IPS-20b (cell line): ENCODE data around the gene OR51E2.
"Not testable (repeated sequence)": the region's sequence is repeated elsewhere in the genome, so short reads cannot be mapped to it uniquely, and the experiment has no call there.

Experiments
- H3K27ac ChIP-seq: one replicate; pipeline ENCODE4 v1.5.1; 2013; ENCODE audit warnings: low read length
- H3K27me3 ChIP-seq: 2 replicates; pipeline ENCODE4 v1.6.1; 2013; ENCODE audit warnings: mild to moderate bottlenecking, low read length, inconsistent platforms; ENCODE audit not compliant: insufficient read depth
- H3K36me3 ChIP-seq: 2 replicates; pipeline ENCODE4 v1.6.1; 2013; ENCODE audit warnings: low read depth, mild to moderate bottlenecking, inconsistent platforms, low read length, moderate library complexity; ENCODE audit not compliant: insufficient read depth
- H3K4me1 ChIP-seq: 2 replicates; pipeline ENCODE4 v1.6.1; 2013; ENCODE audit warnings: mild to moderate bottlenecking, control low read depth, inconsistent platforms, low read length, moderate library complexity; ENCODE audit not compliant: insufficient read depth
- H3K4me3 ChIP-seq: 2 replicates; pipeline ENCODE4 v1.5.1; 2013; ENCODE audit warnings: mild to moderate bottlenecking, low read length, inconsistent platforms
- H3K9ac ChIP-seq: 2 replicates; pipeline ENCODE4 v1.6.1; 2013; ENCODE audit warnings: low read depth, mild to moderate bottlenecking, inconsistent platforms, low read length, moderate library complexity
- H3K9me3 ChIP-seq: 2 replicates; pipeline ENCODE4 v1.6.1; 2013; ENCODE audit warnings: mild to moderate bottlenecking, low read depth, low read length, inconsistent platforms; ENCODE audit not compliant: insufficient read depth

OR51E2 gene, protein sequence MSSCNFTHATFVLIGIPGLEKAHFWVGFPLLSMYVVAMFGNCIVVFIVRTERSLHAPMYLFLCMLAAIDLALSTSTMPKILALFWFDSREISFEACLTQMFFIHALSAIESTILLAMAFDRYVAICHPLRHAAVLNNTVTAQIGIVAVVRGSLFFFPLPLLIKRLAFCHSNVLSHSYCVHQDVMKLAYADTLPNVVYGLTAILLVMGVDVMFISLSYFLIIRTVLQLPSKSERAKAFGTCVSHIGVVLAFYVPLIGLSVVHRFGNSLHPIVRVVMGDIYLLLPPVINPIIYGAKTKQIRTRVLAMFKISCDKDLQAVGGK

DNA sequence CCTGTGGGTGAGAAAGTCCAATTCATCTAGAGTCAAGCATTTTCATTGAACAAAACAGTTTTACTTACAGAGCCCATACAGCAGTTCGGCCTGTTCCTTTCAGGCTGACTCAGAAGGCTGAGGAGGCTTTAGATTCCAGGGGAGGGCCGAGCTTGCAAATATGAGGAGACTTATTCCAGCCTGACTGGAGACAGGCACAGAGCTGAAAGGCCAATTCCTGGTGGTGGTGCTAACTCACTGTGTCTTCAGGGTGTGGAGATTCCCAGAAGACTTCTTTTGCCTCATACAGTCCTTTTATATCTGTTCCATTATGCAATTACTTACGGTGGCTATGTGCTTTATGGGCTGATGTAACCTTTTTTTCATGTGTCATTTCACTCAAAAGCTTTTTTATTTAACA, at the start of gene OR51E2:
Gene OR51E2 (minus strand): TSS at position 269 of the 400 bp plus-strand sequence. CDS start 15,142 bp downstream, outside the sequence.
- Histone ChIP-seq H3K27ac (no peak within 1 kb of the TSS), H3K9me3 (no peaks in the 10 kb centered on the region), H3K4me3 (no peak within 1 kb of the TSS), H3K9ac (no peak within 1 kb of the TSS), H3K27me3 (no peaks in the 10 kb centered on the region), H3K4me1 (no peaks in the 10 kb centered on the region), H3K36me3 (no peaks in the 10 kb centered on the region)

DNA sequence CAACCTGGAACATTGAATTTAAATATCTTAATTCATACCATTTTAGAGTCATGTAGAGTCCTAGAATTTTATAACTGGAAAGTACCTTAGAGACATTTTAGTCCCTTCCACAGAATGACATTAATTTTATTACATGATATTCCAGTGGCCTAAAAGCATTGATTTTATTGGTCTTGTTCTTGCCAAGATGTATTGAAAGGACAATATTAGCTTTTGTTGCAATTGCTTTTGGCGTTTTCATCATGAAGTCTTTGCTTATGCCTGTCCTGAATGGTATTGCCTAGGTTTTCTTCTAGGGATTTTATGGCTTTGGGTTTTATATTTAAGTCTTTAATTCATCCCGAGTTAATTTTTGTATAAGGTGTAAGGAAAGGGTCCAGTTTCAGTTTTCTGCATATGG, 43.1 kb upstream of the OR51E2 start:
- Histone ChIP-seq H3K27me3 (no peaks in the 10 kb centered on the region), H3K9ac (no peak overlapping the region), H3K4me1 (no peaks in the 10 kb centered on the region), H3K27ac (no peak overlapping the region), H3K9me3 (no peaks in the 10 kb centered on the region), H3K36me3 (no peaks in the 10 kb centered on the region), H3K4me3 (no peak overlapping the region)

DNA sequence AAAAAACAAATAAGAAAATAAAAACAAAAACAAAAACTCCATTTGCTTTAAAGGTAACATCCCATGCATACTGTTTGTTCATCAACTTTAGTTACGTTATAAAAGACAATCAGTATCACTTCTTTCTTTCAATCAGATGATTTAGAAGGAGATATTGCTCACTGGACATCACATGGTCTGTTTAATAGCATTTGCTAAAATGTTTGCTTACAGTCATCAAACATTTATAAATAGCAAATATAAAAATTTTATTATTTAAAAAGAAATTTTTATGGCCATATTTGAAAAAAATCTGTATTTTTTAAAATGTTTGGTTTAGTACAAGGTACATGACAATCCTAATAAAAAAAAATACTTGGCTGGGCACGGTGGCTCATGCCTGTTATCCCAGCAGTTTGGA, 29.5 kb upstream of the OR51E2 start:
- Histone ChIP-seq H3K27me3 (no peaks in the 10 kb centered on the region), H3K4me3 (no peak overlapping the region), H3K9me3 (no peaks in the 10 kb centered on the region), H3K4me1 (no peaks in the 10 kb centered on the region), H3K27ac (no peak overlapping the region), H3K9ac (no peak overlapping the region), H3K36me3 (no peaks in the 10 kb centered on the region)

DNA sequence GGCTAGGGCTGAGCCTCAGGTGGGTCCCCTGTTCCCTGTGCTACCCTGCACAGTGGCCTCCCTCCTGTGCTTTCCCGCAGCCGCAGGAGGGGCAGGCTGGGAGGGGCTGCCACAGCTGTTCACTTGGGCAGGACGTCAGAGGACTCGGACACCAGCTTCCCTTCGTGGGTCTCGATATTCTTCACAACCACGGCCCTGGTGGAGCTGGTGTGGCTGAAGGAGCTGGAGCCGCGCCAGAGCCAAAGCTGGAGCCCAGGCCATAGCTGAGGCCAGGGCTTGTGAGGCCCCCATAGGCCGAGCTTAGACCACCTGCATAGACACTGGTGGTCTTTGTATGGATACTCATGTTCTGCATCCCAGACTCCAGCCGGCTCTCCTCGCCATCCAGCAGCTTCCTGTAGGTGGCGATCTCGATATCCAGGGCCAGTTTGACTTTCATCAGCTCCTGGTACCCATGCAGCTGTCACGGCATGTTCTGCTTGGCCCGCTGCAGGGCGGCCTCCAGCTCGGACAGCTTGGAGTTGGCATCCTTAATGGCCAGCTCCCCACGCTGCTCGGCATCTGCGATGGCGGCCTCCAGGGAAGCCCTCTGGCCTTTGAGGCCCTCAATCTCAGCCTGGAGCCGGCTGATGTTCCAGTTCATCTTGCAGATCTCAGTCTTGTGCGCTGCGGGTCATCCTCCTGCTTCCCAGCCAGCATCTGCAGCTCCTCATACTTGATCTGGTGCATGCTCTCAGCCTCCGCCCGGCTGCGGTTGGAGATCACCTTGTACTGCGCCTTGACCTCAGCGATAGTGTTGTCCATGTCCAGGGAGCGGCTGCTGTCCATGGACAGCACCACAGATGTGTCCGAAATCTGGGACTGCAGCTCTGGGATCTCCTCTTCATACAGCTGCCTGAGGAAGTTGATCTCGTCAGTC, 25.2 kb upstream of the OR51E2 start:
- H3K27ac ChIP-seq, H3K9me3 ChIP-seq, H3K4me3 ChIP-seq, H3K9ac ChIP-seq, H3K27me3 ChIP-seq, H3K36me3 ChIP-seq, H3K4me1 ChIP-seq: not testable (repeated sequence)

DNA sequence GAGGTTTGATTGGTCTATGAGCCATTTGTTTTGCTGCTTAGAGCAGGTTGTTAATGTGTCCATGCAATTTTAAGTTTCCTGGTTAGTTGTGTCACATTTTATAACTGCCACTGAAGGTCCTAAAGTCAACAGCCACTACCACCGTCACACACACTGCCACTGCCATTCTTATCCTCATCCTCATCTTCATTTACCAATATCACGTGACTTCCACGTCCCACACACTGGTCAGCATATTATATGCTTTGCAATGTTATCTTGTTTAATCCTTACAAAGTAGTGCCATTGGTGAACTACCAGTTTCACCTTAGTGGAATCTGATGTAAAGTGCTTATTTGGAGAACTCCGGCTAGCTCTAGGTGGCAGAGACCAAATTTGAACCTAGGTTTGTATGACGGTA, 16.6 kb upstream of the OR51E2 start:
- peaks cover 13% of the 10 kb centered on the region; the same call in 1 of the 2 replicates for H3K4me1 ChIP-seq
- no peaks in the 10 kb centered on the region for H3K9me3 ChIP-seq
- H3K4me3 ChIP-seq: no peak overlapping the region
- no peaks in the 10 kb centered on the region for H3K27me3 ChIP-seq
- H3K36me3 ChIP-seq: no peaks in the 10 kb centered on the region
- H3K27ac ChIP-seq: no peak overlapping the region
- no peak overlapping the region for H3K9ac ChIP-seq

DNA sequence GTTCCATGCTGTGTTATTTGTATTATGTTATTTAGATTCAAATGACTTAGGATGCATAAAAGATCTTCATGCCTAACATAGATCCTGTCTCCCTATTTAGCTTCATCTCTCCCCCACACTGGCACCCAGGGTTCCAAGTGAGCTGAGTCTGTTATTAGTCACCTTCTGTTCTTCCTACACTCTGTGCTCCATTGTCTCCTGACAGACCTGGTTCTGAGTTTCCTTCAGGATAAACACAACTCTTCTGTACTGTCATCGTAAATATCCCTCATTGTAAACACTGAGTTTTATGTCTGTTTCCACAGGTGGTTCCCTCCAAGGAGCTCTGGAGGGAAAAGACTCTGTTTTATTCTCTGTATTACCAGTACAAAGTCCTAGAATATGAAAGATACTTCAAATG, 15.6 kb upstream of the OR51E2 start:
- no peaks in the 10 kb centered on the region for H3K9me3 ChIP-seq
- peaks cover 8% of the 10 kb centered on the region; the same call in 1 of the 2 replicates for H3K4me1 ChIP-seq
- no peaks in the 10 kb centered on the region for H3K27me3 ChIP-seq
- no peaks in the 10 kb centered on the region for H3K36me3 ChIP-seq
- H3K9ac ChIP-seq: no peak overlapping the region
- no peak overlapping the region for H3K4me3 ChIP-seq
- H3K27ac ChIP-seq: no peak overlapping the region

DNA sequence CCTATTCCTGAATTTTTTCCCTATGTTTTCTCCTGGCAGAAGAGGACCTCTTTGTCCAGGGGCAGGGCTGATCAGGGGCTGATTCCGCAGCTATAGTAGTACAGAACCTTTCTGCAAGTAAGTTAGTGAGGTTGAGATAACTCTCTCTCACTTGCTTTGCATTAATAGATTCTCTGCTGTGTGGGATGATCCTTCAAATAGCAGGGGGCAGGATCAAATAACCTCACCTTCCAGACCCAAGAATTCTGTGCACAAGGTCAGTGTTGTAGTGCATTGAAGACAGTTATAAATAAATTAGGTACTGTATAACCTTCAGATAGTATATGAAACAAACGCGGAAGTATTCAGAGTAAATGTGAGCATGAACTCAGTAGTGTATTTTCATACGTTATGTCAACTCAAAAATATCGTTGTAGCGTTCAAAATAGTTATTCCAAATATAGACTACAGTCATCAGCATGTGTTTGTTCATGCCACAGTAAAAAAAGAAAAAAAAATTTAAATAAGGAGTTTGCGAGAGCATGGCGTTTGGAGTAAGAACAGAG, 7.2 kb upstream of the OR51E2 start:
- Histone ChIP-seq H3K27ac (peak overlapping the region; percentile 80), H3K27me3 (no peaks in the 10 kb centered on the region), H3K9me3 (no peaks in the 10 kb centered on the region), H3K9ac (peak overlapping the region; percentile 57; the same call in 1 of the 2 replicates), H3K36me3 (no peaks in the 10 kb centered on the region), H3K4me1 (peaks cover 12% of the 10 kb centered on the region; the same call in 1 of the 2 replicates), H3K4me3 (peak overlapping the region; percentile 31)

DNA sequence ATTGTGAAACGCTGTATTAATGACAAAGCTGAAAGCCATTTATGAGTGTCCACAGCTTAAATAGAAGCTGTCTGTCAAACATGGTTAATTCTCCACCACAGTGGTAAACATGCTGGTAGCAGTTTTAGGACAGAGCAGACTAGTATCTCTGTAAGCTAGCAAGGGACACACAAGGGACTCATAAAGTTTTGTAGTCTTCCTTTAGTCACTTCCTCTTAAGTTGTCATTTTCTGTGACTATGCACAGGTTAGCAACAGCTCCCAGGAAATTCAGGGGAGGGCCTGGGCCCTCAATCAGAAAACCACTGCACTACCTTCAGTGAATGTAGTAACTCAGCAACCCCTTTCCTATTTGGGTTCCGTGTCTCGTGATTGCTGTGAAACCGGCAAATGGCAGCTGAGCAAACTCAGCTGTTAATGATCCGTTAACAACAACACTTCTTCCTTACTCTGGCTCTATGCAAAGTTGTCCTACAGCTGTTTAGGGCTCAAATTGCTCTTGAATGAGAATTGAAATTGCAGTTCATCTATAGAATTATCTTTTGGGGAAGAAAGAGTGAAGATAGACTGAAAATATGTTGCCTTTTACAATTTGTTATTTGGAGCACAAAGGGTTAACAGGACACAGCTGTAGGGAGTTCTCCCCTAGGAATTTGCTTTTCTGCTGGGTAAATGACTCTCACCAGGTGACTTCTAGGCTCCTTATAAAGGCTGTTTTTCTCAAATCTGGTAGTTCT, 6.6 kb upstream of the OR51E2 start, which contains the start of gene MMP26:
Gene MMP26 (plus strand): TSS at position 731 of the 736 bp plus-strand sequence.
- Histone ChIP-seq H3K4me3 (peak within 1 kb of the TSS; percentile 31), H3K36me3 (no peaks in the 10 kb centered on the region), H3K27ac (peak within 1 kb of the TSS; percentile 80), H3K9ac (peak within 1 kb of the TSS; percentile 57; the same call in 1 of the 2 replicates), H3K27me3 (no peaks in the 10 kb centered on the region), H3K9me3 (no peaks in the 10 kb centered on the region), H3K4me1 (peaks cover 12% of the 10 kb centered on the region; the same call in 1 of the 2 replicates)

DNA sequence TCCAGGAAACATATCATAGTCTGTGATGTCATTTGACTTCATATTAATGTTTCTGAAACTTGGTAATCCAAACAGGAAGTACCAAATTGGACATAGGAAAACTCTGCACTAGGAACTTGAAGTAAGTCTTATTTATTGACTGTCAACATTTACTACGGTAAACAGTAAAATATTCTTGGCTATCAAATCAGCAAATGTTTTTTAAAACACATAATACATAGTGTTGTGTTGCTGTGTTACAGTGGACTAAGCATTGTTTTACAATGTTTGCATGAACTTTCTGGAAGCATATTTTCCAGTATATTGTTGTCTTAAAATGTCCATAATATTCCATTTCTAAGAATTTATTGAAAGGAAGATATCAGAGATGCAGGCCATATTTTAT, 2.8 kb upstream of the OR51E2 start:
- H3K4me1 ChIP-seq: peaks cover 12% of the 10 kb centered on the region; the same call in 1 of the 2 replicates
- no peaks in the 10 kb centered on the region for H3K9me3 ChIP-seq
- no peak overlapping the region for H3K9ac ChIP-seq
- no peak overlapping the region for H3K27ac ChIP-seq
- H3K4me3 ChIP-seq: no peak overlapping the region
- H3K36me3 ChIP-seq: no peaks in the 10 kb centered on the region
- H3K27me3 ChIP-seq: no peaks in the 10 kb centered on the region

DNA sequence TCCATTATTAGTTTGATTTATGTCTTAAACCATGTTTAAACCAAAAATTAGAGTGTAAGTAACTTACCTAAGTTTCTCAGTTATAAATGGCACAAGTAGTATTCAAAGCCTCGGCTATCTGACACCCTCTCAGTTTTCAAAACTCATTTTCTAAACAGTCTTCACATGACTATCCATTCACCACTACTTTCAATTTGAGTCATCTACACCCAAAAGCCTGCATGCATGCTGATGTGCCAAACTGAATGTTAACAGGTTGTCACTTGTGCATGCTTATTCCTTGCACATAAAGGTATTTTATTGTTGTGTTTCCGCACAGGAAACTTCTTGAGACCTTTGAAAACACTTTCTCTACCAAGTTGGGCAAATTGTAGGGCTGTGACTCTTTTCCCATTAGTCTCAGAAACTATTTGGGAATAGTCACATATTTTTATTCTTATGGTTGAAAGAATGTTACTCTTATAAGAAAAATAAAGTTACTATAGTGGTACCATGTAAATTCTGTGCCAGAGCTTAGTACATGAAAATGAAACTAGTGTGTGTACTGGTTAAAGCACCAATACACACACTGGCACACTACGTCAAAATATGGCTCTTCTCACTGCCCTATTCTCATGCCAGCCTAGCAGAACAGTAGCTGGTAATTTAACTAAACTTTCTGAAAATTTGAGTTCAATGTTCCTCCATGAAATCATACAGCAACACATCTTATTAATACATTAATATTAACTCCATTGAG, 2.2 kb upstream of the OR51E2 start:
- no peak overlapping the region for H3K4me3 ChIP-seq
- H3K9me3 ChIP-seq: no peaks in the 10 kb centered on the region
- no peaks in the 10 kb centered on the region for H3K27me3 ChIP-seq
- H3K27ac ChIP-seq: no peak overlapping the region
- H3K36me3 ChIP-seq: no peaks in the 10 kb centered on the region
- no peak overlapping the region for H3K9ac ChIP-seq
- H3K4me1 ChIP-seq: peaks cover 11% of the 10 kb centered on the region; the same call in 1 of the 2 replicates
